NCI-H82 (cell line): Measurements from ENCODE around the gene FAM13A.

Experiments
- DNase-seq: peaks from one replicate; lab custom pipeline; 2025; lab: John Stamatoyannopoulos, UW

FAM13A gene

DNA sequence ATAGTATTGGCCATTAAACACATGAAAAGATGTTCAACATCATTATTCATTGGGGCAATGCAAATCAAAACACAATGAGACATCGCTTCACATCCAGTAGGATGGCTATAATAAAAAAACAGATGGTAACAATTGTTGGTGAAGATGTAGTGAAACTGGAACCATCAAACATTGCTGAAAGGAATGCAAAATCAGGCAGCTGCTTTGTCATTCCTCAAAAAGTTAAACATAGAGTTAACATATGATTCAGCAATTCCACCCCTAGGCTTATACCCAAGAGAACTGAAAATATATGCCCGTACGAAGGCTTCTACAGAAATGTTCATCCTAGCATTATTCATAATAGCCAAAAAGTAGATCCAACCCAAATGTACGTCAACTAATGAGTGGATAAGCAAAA, 215.3 kb downstream of the FAM13A start:
- no peak for DNase-seq

DNA sequence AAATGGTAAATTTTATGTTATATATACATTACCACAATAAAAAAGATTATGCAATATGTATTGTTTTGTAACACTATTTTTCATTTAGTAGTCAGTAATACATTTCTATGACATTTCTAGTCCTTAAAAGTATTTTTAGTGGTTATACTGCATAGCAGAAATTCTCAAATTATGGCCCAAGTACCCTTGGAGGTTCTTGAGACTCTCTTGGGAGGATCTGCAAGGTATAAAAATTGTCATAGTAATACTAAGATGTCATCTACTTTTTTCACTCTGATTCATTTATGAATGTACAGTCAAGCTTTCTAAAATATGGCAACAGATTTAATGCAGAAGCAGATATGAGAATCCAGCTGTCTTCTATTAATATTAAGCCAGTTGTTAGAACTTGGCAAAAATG, 220.8 kb downstream of the FAM13A start:
- DNase-seq: no peak

DNA sequence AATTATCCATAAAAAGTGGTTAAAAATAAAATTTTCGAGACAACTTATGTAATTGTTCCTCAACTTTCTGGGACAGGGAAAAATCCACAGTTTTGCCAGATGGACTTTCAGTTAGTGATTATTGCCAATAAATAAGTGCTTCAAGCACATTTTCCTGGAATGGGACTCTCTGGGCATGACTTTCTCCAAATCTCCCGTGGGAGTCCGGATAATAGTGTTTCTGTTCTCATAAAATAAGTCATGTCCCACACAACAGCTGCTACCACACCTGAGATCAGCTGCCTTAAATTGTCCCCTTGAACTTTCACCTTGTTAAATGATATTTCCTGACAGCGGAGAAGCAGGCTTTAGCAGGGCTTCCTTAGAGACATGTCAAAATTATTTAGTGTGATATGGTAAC, 226.0 kb downstream of the FAM13A start:
- no peak for DNase-seq

DNA sequence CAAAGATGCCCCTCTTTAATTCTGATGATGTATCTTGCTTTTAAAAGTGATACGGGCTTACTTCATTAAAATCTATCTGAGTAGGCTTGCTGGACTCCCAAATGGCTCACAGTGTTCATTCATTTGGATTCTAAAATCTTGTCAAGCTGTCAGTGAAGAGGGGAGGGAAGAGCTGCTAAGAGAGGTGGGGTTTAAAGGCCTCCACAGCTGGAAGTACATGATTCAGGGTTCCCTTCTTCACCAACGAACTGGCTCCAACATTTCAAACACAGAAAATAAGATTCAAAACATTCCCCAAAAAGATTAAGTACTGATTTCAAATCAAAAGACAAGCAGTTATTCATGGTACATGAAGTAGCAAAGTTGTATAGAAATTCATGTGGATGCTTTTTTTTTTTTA, 226.4 kb downstream of the FAM13A start:
- DNase-seq: no peak

DNA sequence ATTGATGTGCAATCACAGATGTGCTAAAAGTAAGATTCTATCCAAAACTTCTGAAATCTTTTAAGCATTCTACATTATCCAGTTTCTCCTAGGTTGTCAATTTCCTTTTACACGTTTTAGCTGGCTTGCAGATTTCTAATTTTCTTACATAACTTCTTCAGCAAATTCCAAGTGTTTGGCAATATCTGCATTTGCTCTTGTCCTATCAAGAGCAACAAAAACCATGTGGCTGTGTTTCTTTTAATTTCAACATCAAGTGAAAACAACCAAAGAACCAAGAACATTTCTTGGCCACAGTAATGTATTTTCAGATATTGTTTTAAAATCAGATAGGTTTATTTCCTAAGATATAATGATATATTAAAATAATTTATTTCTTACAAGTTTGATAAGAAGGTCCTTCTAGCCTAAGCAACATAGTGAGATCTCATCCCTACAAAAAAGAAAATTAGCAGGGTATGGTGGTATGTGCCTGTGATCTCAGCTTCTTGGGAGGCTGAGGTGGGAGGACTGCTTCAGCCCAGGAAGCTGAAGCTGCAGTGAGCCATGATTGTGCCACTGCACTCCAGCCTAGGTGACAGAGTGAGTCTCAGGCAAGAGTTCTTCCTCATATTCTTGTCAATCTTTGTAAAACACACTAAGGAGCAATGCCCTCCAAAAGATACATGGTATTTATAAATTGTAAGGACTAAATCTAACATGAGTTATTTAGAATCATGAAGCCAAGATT, 228.0 kb downstream of the FAM13A start:
- no peak for DNase-seq

DNA sequence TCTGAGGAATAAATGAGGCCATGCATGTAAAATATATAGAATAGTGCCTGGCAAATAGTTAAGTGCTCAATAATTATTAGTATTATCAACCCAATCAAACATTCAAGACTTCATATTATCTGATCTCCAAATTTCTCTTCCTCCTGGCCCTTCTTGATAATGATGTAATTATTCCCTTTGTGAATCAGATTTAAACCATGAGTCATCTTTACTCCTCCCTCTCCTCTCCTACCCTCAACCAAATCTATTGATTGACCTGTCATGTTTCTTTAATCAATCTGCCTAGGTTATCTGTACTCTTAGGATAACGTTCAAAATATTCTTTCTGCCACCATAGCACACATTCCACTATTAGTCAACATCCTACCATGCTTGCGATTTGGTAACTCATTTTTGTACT, 229.5 kb downstream of the FAM13A start:
- DNase-seq: no peak

DNA sequence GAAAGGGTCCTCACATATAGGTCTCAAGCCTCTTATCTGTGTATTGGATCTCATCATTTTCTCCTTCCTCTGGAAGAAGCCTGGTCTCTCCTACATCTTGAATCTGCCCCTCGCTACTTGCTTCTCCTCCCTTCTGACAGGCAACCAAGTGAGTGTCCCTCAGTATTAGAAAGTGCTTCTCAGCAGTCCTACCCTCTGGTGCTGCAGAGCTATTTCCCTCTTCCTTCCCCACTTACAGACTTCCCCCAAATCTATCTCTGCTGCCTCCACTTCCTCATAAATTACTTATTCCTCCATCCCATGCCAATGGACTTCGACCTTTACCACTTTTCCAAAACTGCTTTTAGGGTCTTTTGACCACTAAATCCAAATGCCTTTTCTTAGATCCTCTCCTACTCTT, 230.2 kb downstream of the FAM13A start:
- DNase-seq: no peak

DNA sequence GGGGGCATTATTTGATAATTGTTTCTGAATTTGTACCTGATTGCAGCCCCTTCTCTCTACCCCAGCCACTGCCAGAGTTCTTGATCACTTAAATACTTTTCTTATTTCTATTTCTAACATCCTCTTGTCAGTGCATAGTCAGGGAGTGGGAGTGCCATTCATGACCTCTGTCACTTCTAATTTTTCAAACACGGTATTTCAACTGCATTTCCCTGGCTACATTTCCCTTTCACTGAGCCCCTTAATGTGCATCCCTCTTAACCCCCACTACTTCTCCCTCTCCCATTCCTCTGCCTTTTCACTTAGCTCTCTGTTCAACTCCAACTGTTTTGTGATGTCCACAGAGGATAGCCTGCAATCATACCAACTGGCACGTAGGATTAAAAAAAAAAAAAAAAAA, 231.1 kb downstream of the FAM13A start:
- no peak for DNase-seq

DNA sequence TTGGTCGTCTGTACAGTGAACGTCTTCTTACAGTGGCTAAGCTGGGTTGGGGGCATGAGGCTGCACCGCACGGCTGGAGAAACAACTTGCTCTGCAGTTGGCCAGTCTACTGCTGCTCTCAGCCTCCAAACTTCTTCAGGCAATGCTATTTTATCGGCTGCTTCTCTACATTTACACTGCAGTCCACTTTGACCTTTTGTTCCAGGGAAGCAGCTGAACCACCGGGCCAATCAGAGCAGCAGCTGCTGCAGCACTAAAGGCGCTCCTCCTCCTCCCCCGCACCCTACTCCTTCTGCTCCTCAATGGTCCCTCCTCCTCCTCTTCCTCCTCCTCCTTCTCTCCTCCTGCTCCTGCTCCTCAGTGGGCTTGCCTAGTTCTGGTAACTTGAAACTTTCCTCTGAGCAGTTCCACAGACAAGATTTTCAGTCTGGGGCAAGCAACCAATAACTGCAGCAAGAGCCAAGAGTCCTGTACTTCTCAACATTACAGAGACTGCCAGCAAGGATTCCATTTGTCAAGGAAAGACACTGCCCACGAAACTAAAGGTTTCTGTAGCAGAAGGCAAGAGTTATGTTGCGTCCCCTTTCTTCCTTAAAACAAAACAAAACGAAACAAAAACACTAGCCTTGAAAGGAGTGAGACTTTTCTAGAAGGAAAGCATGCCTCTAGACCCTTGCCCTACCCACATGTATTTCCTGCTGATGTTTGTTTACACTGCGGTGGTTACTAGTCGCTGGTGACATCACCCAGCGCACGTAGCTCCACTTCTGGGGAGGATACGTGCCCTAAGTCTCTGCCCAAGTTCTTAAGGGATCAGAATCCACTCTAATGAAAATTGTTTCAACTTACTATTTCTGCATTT, 233.7 kb downstream of the FAM13A start:
- peak; percentile 91 for DNase-seq

DNA sequence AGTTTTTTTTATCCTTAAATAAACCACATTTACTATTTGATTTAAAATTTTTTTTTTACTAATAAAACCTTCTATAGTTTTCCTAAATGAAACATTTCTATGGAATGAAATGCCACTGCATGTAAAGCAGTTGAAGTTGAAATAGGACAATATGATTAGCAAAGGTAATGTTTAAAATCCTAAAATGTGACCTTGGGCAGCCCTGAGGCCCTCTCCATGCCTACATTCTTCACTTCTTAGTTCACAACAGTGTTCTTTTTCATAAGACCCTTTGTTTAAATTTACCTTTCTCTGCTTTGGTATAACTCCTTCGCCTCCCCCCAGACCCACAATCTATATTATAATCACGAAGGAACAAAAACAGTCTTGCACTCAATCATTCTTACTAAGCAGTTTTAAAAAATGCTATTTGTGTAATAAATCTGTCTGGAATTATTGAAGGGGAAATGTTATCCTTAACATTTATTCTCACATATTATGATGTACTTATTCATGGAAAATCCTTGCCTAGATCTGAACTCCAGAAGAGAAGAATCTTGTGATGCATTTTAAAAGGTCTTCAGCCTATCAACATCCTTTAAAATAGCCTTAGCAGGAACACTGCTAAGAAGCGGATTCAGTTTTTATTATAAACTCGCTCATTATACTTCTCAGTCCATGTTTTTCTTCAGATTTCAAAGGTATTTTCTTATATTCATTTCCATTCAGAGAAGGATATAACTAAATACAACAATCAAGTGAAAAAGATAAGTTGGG, 234.8 kb downstream of the FAM13A start:
- no peak for DNase-seq

DNA sequence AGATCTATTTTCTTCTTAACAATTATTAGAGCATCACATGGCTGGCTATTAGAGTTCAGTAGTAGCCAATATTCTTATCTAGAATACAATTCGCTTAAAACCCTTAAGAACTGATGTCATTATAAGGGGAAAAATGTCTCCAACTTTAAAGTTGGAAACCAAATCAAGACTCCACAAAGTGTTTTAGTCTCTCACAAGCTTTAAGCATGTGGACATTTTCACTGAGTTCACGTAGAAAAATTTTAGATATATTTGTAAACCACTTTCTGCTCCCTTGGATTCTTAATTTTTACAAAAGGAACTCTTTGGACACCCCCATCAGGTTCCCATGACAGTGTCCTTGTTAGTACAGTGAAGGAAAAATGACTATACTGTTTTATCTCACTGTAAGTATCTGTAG, 235.5 kb downstream of the FAM13A start:
- no peak for DNase-seq

DNA sequence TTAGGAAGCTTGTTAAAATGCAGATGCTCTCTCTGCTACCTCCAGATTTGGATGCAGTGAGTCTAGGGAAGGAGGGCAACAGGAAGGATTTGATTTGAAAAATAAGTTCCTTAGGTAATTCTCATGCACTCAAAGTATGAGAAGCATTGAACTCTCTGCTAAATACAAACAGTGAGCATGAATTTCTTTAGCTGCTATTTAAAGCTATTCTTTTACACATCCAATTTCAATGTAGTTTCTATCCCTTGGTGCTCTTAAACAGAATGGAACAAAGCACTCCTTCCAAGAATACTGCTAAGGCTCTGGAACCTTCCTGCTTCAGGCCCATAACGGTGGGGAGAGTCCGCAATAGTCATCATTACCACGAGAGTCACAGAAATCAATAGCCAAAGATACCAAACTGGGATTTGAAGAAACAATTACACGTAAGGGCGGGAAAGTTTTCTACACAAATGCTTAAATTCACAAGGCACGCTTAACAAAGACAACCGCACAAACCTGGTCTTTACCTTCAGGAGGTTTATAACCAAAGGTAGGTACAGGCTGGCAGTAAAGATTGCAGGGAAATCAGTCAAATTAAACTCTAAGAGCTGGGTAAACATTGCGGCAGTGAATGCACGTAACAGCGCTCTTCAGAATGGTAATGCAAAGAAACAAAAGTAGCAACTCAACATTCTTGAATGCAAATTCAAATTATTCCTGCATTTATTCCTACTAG, 236.1 kb downstream of the FAM13A start:
- DNase-seq: peak; percentile 36

DNA sequence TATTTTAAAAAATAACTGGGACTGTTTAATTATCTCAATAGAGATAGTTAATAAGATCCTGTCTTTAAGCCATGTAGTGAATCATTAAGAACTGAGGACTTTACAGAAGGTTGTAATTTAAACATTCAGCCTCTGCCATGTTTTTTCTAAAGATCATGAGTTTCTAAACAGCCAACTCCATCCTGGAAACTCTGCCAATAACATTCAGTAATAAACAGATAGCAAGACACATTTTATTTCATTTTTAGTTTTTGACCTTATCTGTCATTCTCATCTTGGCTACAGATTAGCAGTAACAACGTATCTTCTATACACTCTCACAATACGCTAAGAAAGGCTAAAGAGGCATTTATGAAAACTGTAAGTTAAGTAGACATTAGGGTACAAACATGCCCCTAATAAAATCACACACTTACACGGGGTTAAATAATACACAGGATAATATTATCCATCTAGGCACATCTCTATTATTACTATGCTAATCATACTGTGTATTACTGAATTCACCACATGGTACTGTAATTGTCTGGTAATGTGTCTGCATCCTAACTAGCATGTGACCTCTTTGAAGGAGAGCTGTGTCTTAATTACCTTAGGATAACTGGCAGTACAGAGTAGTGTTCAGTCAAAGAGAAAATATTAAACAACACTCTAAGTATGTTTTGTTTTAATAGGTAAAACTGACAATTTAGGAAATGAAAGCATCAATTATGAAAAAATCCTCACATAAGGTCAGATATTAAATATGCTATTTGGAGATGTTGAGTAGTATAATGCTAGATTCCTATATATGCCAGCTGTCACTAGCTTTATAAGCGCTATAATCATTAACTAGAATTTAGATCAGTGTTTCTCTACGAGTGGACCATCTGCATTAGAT, 236.9 kb downstream of the FAM13A start:
- peak; percentile 79 for DNase-seq

DNA sequence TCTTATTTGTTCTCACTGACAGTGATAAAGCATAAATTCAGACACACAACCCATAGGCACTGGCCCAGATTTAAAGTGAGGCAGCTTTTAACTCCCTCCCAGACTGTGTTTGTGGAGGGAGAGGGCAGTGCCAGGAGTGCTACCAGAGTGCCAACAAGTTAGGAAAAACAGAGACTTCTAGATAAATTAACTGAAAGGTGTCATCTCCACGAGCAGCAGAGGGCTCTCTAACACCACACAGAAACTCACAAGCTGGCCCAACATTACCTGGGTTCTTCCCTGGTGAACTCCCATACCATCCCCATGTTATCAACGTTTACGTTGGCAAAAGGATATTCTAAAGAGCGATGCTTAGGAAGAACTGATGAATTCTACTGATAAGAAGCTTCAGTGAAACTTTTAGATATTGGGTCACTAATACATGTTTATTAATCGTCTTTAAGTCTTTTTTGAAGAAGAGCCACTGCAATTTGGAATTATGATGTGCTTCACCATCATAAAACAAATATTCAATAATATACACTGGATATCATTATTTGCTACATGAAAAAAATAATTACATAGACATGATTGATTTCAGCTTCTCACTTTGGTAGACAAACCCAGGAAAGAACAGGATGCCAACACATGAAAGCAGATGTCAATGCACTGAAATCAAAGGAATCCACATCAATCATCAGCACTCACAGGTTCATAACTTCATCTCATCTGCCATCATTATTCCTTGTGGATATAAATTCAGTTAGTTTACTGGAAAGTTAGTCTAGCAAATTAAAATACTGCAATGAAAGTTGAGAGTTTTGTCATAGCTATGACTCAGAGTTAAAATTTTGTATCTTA, 238.1 kb downstream of the FAM13A start:
- peak; percentile 71 for DNase-seq

DNA sequence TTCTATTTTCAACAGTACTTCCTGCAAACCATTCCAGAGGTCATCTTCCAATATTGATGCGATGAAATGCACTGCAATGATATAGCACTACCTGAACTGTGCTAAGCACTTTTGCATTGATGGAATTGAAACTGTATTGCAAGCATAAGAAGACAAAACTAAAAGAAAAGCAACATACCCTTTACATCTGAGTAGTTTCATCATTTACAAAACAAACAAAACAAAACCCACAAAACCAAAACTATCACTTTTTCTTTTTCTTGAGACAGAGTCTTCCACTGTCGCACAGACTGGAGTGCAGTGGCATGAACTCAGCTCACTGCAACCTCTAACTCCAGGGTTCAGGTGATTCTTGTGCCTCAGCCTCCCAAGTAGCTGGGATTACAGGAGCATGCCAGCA, 239.2 kb downstream of the FAM13A start:
- no peak for DNase-seq

DNA sequence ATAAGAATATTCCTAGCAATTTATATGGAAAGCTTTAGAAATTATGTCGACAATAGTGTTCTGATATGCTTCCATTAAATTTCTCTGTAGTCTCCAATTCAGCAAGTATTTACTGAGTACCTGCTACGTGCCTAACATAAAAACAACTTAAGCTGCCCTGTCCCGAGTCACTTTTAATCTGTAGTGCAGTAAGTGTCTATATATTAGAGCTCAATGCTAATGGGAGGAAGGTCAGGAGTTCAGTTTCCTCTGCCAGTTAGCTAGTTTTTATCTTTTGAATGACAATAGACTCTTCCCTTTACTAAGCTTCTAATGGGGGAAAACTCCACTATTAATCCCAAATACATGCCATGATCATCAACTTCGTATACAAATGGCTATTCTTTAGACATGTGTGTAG, 240.6 kb downstream of the FAM13A start:
- DNase-seq: peak; percentile 12

DNA sequence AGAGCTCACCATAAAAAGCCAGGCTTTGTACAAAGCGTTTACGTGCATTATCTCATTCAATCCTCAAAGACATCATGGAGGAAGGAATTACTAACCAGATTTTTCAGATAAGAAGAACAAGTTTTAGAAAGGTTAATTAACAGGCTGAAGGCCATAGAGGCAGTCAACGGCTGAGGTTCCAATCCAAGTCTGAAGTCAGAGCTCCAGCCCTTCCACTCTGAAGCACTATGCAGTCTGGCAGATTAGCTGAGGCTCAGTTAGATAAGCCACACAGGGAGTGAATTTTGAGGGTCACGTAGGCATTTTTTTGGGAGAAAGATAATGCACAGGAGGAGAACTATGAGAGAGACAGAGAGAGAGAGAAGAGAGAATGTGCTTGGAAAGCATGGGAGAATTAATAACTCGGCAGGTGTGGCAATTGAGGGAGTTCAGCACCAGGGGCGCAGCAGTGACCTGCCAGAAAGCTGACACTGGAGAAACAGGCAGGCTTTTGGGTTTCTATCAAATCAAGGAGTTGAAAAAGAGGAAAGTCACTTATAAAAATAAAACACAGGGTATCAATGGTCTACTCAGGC, 242.9 kb downstream of the FAM13A start:
- no peak for DNase-seq

DNA sequence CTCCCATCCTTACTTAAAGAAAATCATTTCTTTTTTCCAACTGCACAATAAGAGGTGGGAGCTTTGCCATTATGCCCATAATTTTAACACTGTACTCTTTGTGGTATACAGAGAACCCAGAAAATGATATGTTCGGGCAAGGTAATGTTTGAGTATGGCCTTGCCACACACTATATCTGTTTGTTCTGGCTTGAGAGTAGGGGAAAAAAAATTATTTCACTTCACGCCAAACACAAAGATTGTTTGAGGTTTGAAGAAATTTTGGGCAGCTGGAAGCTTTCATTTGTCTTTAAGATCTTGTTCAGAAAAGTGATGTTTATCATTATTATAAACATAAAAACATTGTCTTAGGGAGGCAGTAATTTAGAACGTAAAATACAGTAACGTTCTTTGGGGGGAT, 244.0 kb downstream of the FAM13A start:
- DNase-seq: no peak

DNA sequence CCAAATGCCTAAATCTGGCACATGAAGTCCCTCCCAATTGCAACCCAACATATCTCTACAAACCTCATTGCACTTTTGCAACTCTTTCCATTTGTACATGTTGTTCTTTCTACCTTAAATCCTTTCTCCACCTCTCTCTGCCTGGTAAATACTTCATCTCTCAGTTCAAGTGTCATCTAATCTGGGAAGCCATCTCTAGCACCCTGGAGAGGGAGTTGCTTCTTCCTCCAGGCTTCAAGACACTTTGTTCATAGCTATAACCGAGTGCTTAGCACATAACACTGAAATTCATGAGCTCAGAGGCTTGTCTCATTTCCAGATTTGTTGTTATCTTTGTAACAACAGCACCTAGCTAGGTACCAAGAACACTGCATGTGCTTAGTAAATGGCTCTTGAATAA, 244.6 kb downstream of the FAM13A start:
- DNase-seq: no peak

DNA sequence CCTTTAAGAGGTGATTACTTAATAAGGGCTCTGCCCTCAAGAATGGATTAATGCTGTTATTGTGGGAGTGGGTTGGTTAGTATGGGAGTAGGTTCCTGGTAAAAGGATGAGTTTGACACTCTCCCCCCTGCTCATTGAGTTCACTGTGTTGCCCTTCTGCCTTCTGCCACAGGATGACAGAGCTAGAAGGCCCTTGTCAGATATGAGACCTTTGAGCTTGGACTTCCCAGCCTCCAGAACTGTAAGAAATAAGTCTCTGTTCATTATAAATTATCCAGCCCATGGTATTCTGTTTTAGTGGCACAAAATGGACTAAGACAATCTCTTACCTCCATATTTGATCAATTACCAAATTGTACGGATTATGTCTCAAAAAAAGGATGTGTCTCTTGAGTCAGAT, 245.1 kb downstream of the FAM13A start:
- DNase-seq: no peak
